ENCODE measurements around the gene CENPP.

The CENPP gene

DNA sequence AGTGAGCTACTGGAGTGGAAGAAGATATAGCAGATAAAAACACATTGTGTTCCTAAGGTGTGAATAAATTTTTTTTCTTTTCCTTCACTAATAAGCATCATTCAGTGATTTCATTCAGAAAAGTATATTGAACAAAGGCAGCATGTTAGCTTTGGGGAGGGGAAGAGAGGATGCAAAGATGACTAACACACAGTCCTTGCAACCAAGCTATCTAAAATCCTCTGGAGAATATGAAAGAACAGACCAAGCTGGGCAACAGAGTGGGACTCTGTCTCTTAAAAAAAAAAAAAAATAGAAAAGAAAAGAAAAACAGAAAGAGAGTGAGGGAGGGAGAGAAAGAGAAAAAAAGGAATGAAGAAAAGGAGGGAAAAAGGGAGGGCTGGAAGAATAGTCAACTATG lies 120.8 kb downstream of the CENPP start:
- no peaks in the 10 kb centered on the region for H3K36me3 ChIP-seq (ENCODE audit: insufficient read depth, low read length)
- no peak overlapping the region for H3K27ac ChIP-seq
- no peak for DNase-seq (ENCODE audit: low read depth, low spot score)
- no peak overlapping the region for H3K9ac ChIP-seq (ENCODE audit: insufficient read length)
- no peak overlapping the region for H3K4me3 ChIP-seq
- H3K9me3 ChIP-seq (ENCODE audit: low read depth, low read length) = no peaks in the 10 kb centered on the region
- no peak for TF ChIP-seq EZH2 (IDR thresholded peaks at IDR 0.05)
- TF ChIP-seq POLR2AphosphoS5 (IDR thresholded peaks at IDR 0.05; ENCODE audit: borderline replicate concordance, low read depth, low read length) = no peak
- no peak for TF ChIP-seq FOXP2 (optimal IDR thresholded peaks at IDR 0.05; ENCODE audit: control extremely low read depth, extremely low read length, insufficient read depth)

- no peak for TF ChIP-seq POLR2AphosphoS5 (IDR thresholded peaks at IDR 0.05; ENCODE audit: borderline replicate concordance, low read depth, low read length)
- TF ChIP-seq EZH2 (IDR thresholded peaks at IDR 0.05) = no peak
- TF ChIP-seq FOXP2 (optimal IDR thresholded peaks at IDR 0.05; ENCODE audit: control extremely low read depth, extremely low read length, insufficient read depth) = no peak
- Histone ChIP-seq H3K27ac (no peak overlapping the region), H3K9ac (ENCODE audit: insufficient read length) (no peak overlapping the region), H3K9me3 (ENCODE audit: low read depth, low read length) (no peaks in the 10 kb centered on the region), H3K4me3 (no peak overlapping the region), H3K36me3 (ENCODE audit: insufficient read depth, low read length) (no peaks in the 10 kb centered on the region)
- DNase-seq (ENCODE audit: low read depth, low spot score) = no peak
These were observed 129.5 kb downstream of the CENPP start for GRCh38 chr9:92455217-92455616.

- H3K27ac ChIP-seq = no peak overlapping the region
- H3K4me3 ChIP-seq = no peak overlapping the region
- H3K9ac ChIP-seq (ENCODE audit: insufficient read length) = no peak overlapping the region
- TF ChIP-seq FOXP2 (optimal IDR thresholded peaks at IDR 0.05; ENCODE audit: control extremely low read depth, extremely low read length, insufficient read depth) = no peak
- TF ChIP-seq POLR2AphosphoS5 (IDR thresholded peaks at IDR 0.05; ENCODE audit: borderline replicate concordance, low read depth, low read length) = no peak
- TF ChIP-seq EZH2 (IDR thresholded peaks at IDR 0.05) = no peak
- no peaks in the 10 kb centered on the region for H3K36me3 ChIP-seq (ENCODE audit: insufficient read depth, low read length)
- no peaks in the 10 kb centered on the region for H3K9me3 ChIP-seq (ENCODE audit: low read depth, low read length)
- no peak for DNase-seq (ENCODE audit: low read depth, low spot score)
These were observed 131.8 kb downstream of the CENPP start for GRCh38 chr9:92457576-92457975.

- no peak overlapping the region for H3K27ac ChIP-seq
- no peaks in the 10 kb centered on the region for H3K9me3 ChIP-seq (ENCODE audit: low read depth, low read length)
- no peak for DNase-seq (ENCODE audit: low read depth, low spot score)
- H3K36me3 ChIP-seq (ENCODE audit: insufficient read depth, low read length) = no peaks in the 10 kb centered on the region
- no peak overlapping the region for H3K4me3 ChIP-seq
- no peak overlapping the region for H3K9ac ChIP-seq (ENCODE audit: insufficient read length)
- TF ChIP-seq FOXP2 (optimal IDR thresholded peaks at IDR 0.05; ENCODE audit: control extremely low read depth, extremely low read length, insufficient read depth) = no peak
These were observed 137.6 kb downstream of the CENPP start for GRCh38 chr9:92463387-92463786.

GRCh38 chr9:92463984-92464383 lies 138.2 kb downstream of the CENPP start:
- no peak overlapping the region for H3K27ac ChIP-seq
- no peak for DNase-seq (ENCODE audit: low read depth, low spot score)

DNA sequence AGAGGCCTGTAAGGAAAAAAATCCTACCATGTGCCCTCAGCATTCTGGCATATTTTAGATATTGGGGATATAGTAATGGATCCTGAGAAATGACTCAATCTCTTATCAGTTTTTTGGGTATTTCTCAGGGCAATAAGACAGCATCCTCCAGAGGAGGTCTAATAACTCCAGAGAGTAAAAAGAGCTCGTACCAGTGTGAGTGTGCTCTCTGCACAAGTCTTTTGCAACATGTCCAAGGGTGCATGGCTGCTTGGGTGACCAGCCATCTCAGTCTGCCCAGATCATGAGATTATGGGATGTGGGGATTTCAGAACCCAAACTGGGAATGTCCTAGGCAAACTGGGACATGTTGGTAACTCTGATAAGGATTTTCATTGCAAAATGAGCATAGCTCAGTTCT lies 141.3 kb downstream of the CENPP start:
- H3K4me3 ChIP-seq = no peak overlapping the region
- no peak for TF ChIP-seq EZH2 (IDR thresholded peaks at IDR 0.05)
- TF ChIP-seq FOXP2 (optimal IDR thresholded peaks at IDR 0.05; ENCODE audit: control extremely low read depth, extremely low read length, insufficient read depth) = no peak
- TF ChIP-seq POLR2AphosphoS5 (IDR thresholded peaks at IDR 0.05; ENCODE audit: borderline replicate concordance, low read depth, low read length) = no peak
- H3K9ac ChIP-seq (ENCODE audit: insufficient read length) = no peak overlapping the region
- H3K9me3 ChIP-seq (ENCODE audit: low read depth, low read length) = no peaks in the 10 kb centered on the region
- no peak for DNase-seq (ENCODE audit: low read depth, low spot score)
- no peak overlapping the region for H3K27ac ChIP-seq
- H3K36me3 ChIP-seq (ENCODE audit: insufficient read depth, low read length) = no peaks in the 10 kb centered on the region

More at GRCh38 chr9:92463984-92464383, 138.2 kb downstream of the CENPP start:
- Histone ChIP-seq H3K36me3 (ENCODE audit: insufficient read depth, low read length) (no peaks in the 10 kb centered on the region), H3K4me3 (no peak overlapping the region), H3K9ac (ENCODE audit: insufficient read length) (no peak overlapping the region), H3K9me3 (ENCODE audit: low read depth, low read length) (no peaks in the 10 kb centered on the region)
- no peak for TF ChIP-seq FOXP2 (optimal IDR thresholded peaks at IDR 0.05; ENCODE audit: control extremely low read depth, extremely low read length, insufficient read depth)
- TF ChIP-seq POLR2AphosphoS5 (IDR thresholded peaks at IDR 0.05; ENCODE audit: borderline replicate concordance, low read depth, low read length) = no peak
- no peak for TF ChIP-seq EZH2 (IDR thresholded peaks at IDR 0.05)

DNA sequence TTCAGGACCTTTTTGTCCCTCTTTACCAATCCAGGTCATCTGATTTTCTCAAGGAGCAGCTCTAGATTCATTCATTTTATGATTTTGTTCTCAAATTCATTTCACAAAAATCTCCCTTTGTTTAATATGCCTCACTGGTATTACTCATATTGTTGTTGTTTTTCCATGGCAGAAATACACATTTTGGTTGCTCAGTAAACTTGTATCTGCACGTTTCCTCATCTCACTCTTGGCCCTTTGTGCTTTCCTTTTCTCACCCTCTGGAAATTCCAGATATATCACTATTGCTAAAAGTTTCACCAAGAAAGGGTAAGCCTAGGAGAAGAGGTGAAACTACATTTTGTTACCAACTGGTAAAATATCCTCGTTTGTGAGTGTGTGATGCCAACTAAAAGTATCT lies 141.8 kb downstream of the CENPP start:
- Histone ChIP-seq H3K36me3 (ENCODE audit: insufficient read depth, low read length) (no peaks in the 10 kb centered on the region), H3K9ac (ENCODE audit: insufficient read length) (no peak overlapping the region), H3K9me3 (ENCODE audit: low read depth, low read length) (no peaks in the 10 kb centered on the region), H3K4me3 (no peak overlapping the region), H3K27ac (no peak overlapping the region)
- no peak for DNase-seq (ENCODE audit: low read depth, low spot score)
- TF ChIP-seq FOXP2 (optimal IDR thresholded peaks at IDR 0.05; ENCODE audit: control extremely low read depth, extremely low read length, insufficient read depth) = no peak
- TF ChIP-seq POLR2AphosphoS5 (IDR thresholded peaks at IDR 0.05; ENCODE audit: borderline replicate concordance, low read depth, low read length) = no peak
- no peak for TF ChIP-seq EZH2 (IDR thresholded peaks at IDR 0.05)

- Histone ChIP-seq H3K4me3 (no peak overlapping the region), H3K36me3 (ENCODE audit: insufficient read depth, low read length) (no peaks in the 10 kb centered on the region), H3K9me3 (ENCODE audit: low read depth, low read length) (no peaks in the 10 kb centered on the region), H3K27ac (no peak overlapping the region), H3K9ac (ENCODE audit: insufficient read length) (no peak overlapping the region)
- TF ChIP-seq EZH2 (IDR thresholded peaks at IDR 0.05) (no peak), POLR2AphosphoS5 (IDR thresholded peaks at IDR 0.05; ENCODE audit: borderline replicate concordance, low read depth, low read length) (no peak), FOXP2 (optimal IDR thresholded peaks at IDR 0.05; ENCODE audit: control extremely low read depth, extremely low read length, insufficient read depth) (no peak)
- no peak for DNase-seq (ENCODE audit: low read depth, low spot score)
These were observed 142.5 kb downstream of the CENPP start for GRCh38 chr9:92468206-92468605.

DNA sequence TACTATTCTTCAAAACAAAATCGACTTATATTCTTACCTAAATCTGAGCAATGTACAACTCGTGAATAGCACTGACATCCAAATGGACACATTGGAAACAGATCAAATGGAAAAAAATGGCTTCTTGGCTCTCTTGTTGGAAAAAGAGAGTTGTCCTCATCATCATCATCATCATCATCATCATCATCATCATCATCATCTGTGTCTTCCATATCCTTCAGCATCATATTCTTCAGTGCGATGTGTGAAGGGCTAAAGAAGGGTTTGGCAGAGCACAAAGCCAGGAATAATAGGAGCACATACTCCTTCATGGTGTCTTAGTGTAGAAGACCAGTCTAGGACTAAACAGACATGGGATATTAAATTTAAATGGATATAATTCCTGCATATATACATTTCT lies 148.8 kb downstream of the CENPP start:
- DNase-seq (ENCODE audit: low read depth, low spot score) = no peak
- H3K9ac ChIP-seq (ENCODE audit: insufficient read length) = no peak overlapping the region
- no peaks in the 10 kb centered on the region for H3K9me3 ChIP-seq (ENCODE audit: low read depth, low read length)
- no peak overlapping the region for H3K27ac ChIP-seq
- TF ChIP-seq FOXP2 (optimal IDR thresholded peaks at IDR 0.05; ENCODE audit: control extremely low read depth, extremely low read length, insufficient read depth) (no peak), EZH2 (IDR thresholded peaks at IDR 0.05) (no peak), POLR2AphosphoS5 (IDR thresholded peaks at IDR 0.05; ENCODE audit: borderline replicate concordance, low read depth, low read length) (no peak)
- H3K4me3 ChIP-seq = no peak overlapping the region
- H3K36me3 ChIP-seq (ENCODE audit: insufficient read depth, low read length) = no peaks in the 10 kb centered on the region

Measured in SK-N-MC (cell line).